Esophagus muscularis mucosa (tissue), 3 donors: Measurements from ENCODE around the gene MAP2.

Experiments
- CTCF ChIP-seq, 3 experiments: fragments of 200-600 bp in 2 of 3; fragments of 450-650 bp in 1 of 3; sonication (generic) in 2 of 3; IDR thresholded peaks; one replicate each; pipeline ENCODE4 v1.5.1; 2017 to 2019; ENCODE audit warnings: antibody characterized with exemption in 3 of 3, mild to moderate bottlenecking in 2 of 3, moderate library complexity in 1 of 3
- POLR2A ChIP-seq: fragments of 450-650 bp; IDR thresholded peaks from one replicate; pipeline ENCODE4 v1.6.1; 2017; ENCODE audit warnings: antibody characterized with exemption, moderate library complexity, mild to moderate bottlenecking, low read depth

- TF ChIP-seq POLR2A (no peak), CTCF (IDR thresholded peaks at IDR 0.05) (no peak)
Measured at GRCh38 chr2:209526561-209526960, 102.7 kb downstream of the MAP2 start.
